ENCODE results near the gene CASKIN2. TPM values are rescaled to one million over a fixed set of nuclear protein-coding genes. Genes with fewer than 3 reads are reported as not detected.

Gene CASKIN2
- total RNA-seq, 5 donors from 2014 or later (not counting 1 experiment from before 2014, with no cell fraction given) = 0.28 to 0.88 (median 0.85) TPM

- CTCF ChIA-PET = interaction anchor here in 1 of 2 donors (0.6 kb wide), 1 partner anchor 169 kb away, joined by 4 read pairs; no protein-coding TSS in a partner anchor
- H3K4me1 Mint-ChIP-seq = peaks cover 0 to 5% (median 0%) of the 10 kb centered on the region in 3 donors
- H3K36me3 ChIP-seq (ENCODE audit: control insufficient read depth in 2 of 2, extremely low read depth in 1 of 2, insufficient read depth in 1 of 2, low read length in 1 of 2) = peaks cover 0 to 32% of the 10 kb centered on the region in 2 donors
- H3K9me3 ChIP-seq = no peaks in the 10 kb centered on the region
- no peak overlapping the region for H3K4me3 ChIP-seq (ENCODE audit: control insufficient read depth in 1 of 2, extremely low read depth in 1 of 2, low read length in 1 of 2)
- no peak overlapping the region for H3K4me3 Mint-ChIP-seq
- no peaks in the 10 kb centered on the region for H3K9me3 Mint-ChIP-seq
- POLR2A ChIA-PET = interaction anchor here in 1 of 2 donors (0.6 kb wide), 2 partner anchors 10 to 50 kb away, joined by 3 to 7 read pairs; no protein-coding TSS in a partner anchor
- no peaks in the 10 kb centered on the region for H3K27me3 ChIP-seq (replicated peaks in 1 of 2; ENCODE audit: control insufficient read depth in 2 of 2, extremely low read depth in 1 of 2, insufficient read depth in 2 of 2, low read length in 1 of 2)
- H3K4me1 ChIP-seq (ENCODE audit: control insufficient read depth in 1 of 2, extremely low read depth in 1 of 2, insufficient read depth in 2 of 2, low read length in 2 of 2) = no peaks in the 10 kb centered on the region
- DNase-seq (no peak), ATAC-seq (replicated peaks in 1 of 4) (no peak)
- no peak overlapping the region for H3K27ac ChIP-seq (ENCODE audit: low read length)
- no peaks in the 10 kb centered on the region for H3K27me3 Mint-ChIP-seq
- peaks cover 16% of the 10 kb centered on the region for H3K36me3 Mint-ChIP-seq
- no peak overlapping the region for H3K27ac Mint-ChIP-seq
- WGBS (ENCODE audit: insufficient coverage) = 90% methylated on average over 2 of the region's 6 CpGs
Observed at GRCh38 chr17:75474736-75475135, 40.6 kb downstream of the CASKIN2 start.

- 92% methylated on average over 2 of the region's 2 CpGs for WGBS (ENCODE audit: insufficient coverage)
- Histone ChIP-seq H3K27ac (ENCODE audit: low read length) (no peak overlapping the region), H3K27me3 (replicated peaks in 1 of 2; ENCODE audit: control insufficient read depth in 2 of 2, extremely low read depth in 1 of 2, insufficient read depth in 2 of 2, low read length in 1 of 2) (no peaks in the 10 kb centered on the region), H3K4me1 (ENCODE audit: control insufficient read depth in 1 of 2, extremely low read depth in 1 of 2, insufficient read depth in 2 of 2, low read length in 2 of 2) (no peaks in the 10 kb centered on the region), H3K4me3 (ENCODE audit: control insufficient read depth in 1 of 2, extremely low read depth in 1 of 2, low read length in 1 of 2) (no peak overlapping the region), H3K9me3 (no peaks in the 10 kb centered on the region), H3K36me3 (ENCODE audit: control insufficient read depth in 2 of 2, extremely low read depth in 1 of 2, insufficient read depth in 1 of 2, low read length in 1 of 2) (peaks cover 0 to 32% of the 10 kb centered on the region in 2 donors)
- ATAC-seq (replicated peaks in 1 of 4) (no peak), DNase-seq (no peak)
- Mint-ChIP-seq H3K4me3 (no peak overlapping the region), H3K9me3 (no peaks in the 10 kb centered on the region), H3K4me1 (peaks cover 0 to 5% (median 0%) of the 10 kb centered on the region in 3 donors), H3K27me3 (no peaks in the 10 kb centered on the region), H3K27ac (no peak overlapping the region), H3K36me3 (peaks cover 16% of the 10 kb centered on the region)
- ChIA-PET POLR2A (no interaction called here), CTCF (no interaction called here)
Observed at GRCh38 chr17:75473246-75473645, 42.1 kb downstream of the CASKIN2 start.

- Histone ChIP-seq H3K9me3 (no peaks in the 10 kb centered on the region), H3K4me3 (ENCODE audit: control insufficient read depth in 1 of 2, extremely low read depth in 1 of 2, low read length in 1 of 2) (no peak overlapping the region), H3K27ac (ENCODE audit: low read length) (no peak overlapping the region), H3K27me3 (replicated peaks in 1 of 2; ENCODE audit: control insufficient read depth in 2 of 2, extremely low read depth in 1 of 2, insufficient read depth in 2 of 2, low read length in 1 of 2) (no peaks in the 10 kb centered on the region), H3K36me3 (ENCODE audit: control insufficient read depth in 2 of 2, extremely low read depth in 1 of 2, insufficient read depth in 1 of 2, low read length in 1 of 2) (peaks cover 0 to 32% of the 10 kb centered on the region in 2 donors), H3K4me1 (ENCODE audit: control insufficient read depth in 1 of 2, extremely low read depth in 1 of 2, insufficient read depth in 2 of 2, low read length in 2 of 2) (no peaks in the 10 kb centered on the region)
- Mint-ChIP-seq H3K4me1 (peaks cover 0 to 11% (median 1%) of the 10 kb centered on the region in 3 donors), H3K27me3 (no peaks in the 10 kb centered on the region), H3K4me3 (no peak overlapping the region), H3K27ac (no peak overlapping the region), H3K9me3 (no peaks in the 10 kb centered on the region), H3K36me3 (peaks cover 19% of the 10 kb centered on the region)
- DNase-seq (no peak), ATAC-seq (replicated peaks in 1 of 4) (no peak)
- 100% methylated on average over 1 of the region's 4 CpGs for WGBS (ENCODE audit: insufficient coverage)
- CTCF ChIA-PET = interaction anchor here in 1 of 2 donors (0.5 kb wide), 1 partner anchor 39 kb away, joined by 3 read pairs; no protein-coding TSS in a partner anchor
- POLR2A ChIA-PET = no interaction called here
Observed at GRCh38 chr17:75472119-75472518, 43.2 kb downstream of the CASKIN2 start.

GRCh38 chr17:75471207-75471606 is 44.1 kb downstream of the CASKIN2 start:
- Mint-ChIP-seq H3K4me3 (no peak overlapping the region), H3K36me3 (peaks cover 15% of the 10 kb centered on the region), H3K4me1 (peaks cover 0 to 6% (median 1%) of the 10 kb centered on the region in 3 donors), H3K27ac (no peak overlapping the region), H3K9me3 (no peaks in the 10 kb centered on the region), H3K27me3 (no peaks in the 10 kb centered on the region)
- DNase-seq (no peak), ATAC-seq (replicated peaks in 1 of 4) (no peak)
- Histone ChIP-seq H3K4me3 (ENCODE audit: control insufficient read depth in 1 of 2, extremely low read depth in 1 of 2, low read length in 1 of 2) (no peak overlapping the region), H3K27ac (ENCODE audit: low read length) (no peak overlapping the region), H3K36me3 (ENCODE audit: control insufficient read depth in 2 of 2, extremely low read depth in 1 of 2, insufficient read depth in 1 of 2, low read length in 1 of 2) (peaks cover 0 to 29% of the 10 kb centered on the region in 2 donors), H3K27me3 (replicated peaks in 1 of 2; ENCODE audit: control insufficient read depth in 2 of 2, extremely low read depth in 1 of 2, insufficient read depth in 2 of 2, low read length in 1 of 2) (no peaks in the 10 kb centered on the region), H3K4me1 (ENCODE audit: control insufficient read depth in 1 of 2, extremely low read depth in 1 of 2, insufficient read depth in 2 of 2, low read length in 2 of 2) (no peaks in the 10 kb centered on the region), H3K9me3 (no peaks in the 10 kb centered on the region)
- POLR2A ChIA-PET = no interaction called here
- 96% methylated on average over 4 of the region's 6 CpGs for WGBS (ENCODE audit: insufficient coverage)
- CTCF ChIA-PET = no interaction called here

GRCh38 chr17:75468779-75469373 is 46.5 kb downstream of the CASKIN2 start:
- Mint-ChIP-seq H3K27ac (no peak overlapping the region), H3K4me1 (peaks cover 9 to 20% (median 11%) of the 10 kb centered on the region in 3 donors), H3K4me3 (no peak overlapping the region), H3K9me3 (no peaks in the 10 kb centered on the region), H3K27me3 (no peaks in the 10 kb centered on the region), H3K36me3 (peaks cover 18% of the 10 kb centered on the region)
- Histone ChIP-seq H3K36me3 (ENCODE audit: control insufficient read depth in 2 of 2, extremely low read depth in 1 of 2, insufficient read depth in 1 of 2, low read length in 1 of 2) (peaks cover 0 to 20% of the 10 kb centered on the region in 2 donors), H3K9me3 (no peaks in the 10 kb centered on the region), H3K27ac (ENCODE audit: low read length) (no peak overlapping the region), H3K4me1 (ENCODE audit: control insufficient read depth in 1 of 2, extremely low read depth in 1 of 2, insufficient read depth in 2 of 2, low read length in 2 of 2) (no peaks in the 10 kb centered on the region), H3K4me3 (ENCODE audit: control insufficient read depth in 1 of 2, extremely low read depth in 1 of 2, low read length in 1 of 2) (no peak overlapping the region), H3K27me3 (replicated peaks in 1 of 2; ENCODE audit: control insufficient read depth in 2 of 2, extremely low read depth in 1 of 2, insufficient read depth in 2 of 2, low read length in 1 of 2) (no peaks in the 10 kb centered on the region)
- POLR2A ChIA-PET = no interaction called here
- 94% methylated on average over 10 of the region's 13 CpGs for WGBS (ENCODE audit: insufficient coverage)
- CTCF ChIA-PET = interaction anchor here in 1 of 2 donors (0.7 kb wide), 1 partner anchor 59 kb away, joined by 4 read pairs; no protein-coding TSS in a partner anchor
- ATAC-seq (replicated peaks in 1 of 4) = no peak
- no peak for DNase-seq

- no peak overlapping the region for H3K4me3 ChIP-seq (ENCODE audit: control insufficient read depth in 1 of 2, extremely low read depth in 1 of 2, low read length in 1 of 2)
- no peaks in the 10 kb centered on the region for H3K27me3 ChIP-seq (replicated peaks in 1 of 2; ENCODE audit: control insufficient read depth in 2 of 2, extremely low read depth in 1 of 2, insufficient read depth in 2 of 2, low read length in 1 of 2)
- ChIA-PET POLR2A (interaction anchor here in 1 of 2 donors (0.6 kb wide), 1 partner anchor 248 kb away, joined by 3 read pairs; no protein-coding TSS in a partner anchor), CTCF (interaction anchor here in 1 of 2 donors (0.5 to 0.7 kb wide), 2 partner anchors 59 to 334 kb away, joined by 4 read pairs; no protein-coding TSS in a partner anchor)
- no peaks in the 10 kb centered on the region for H3K9me3 ChIP-seq
- peaks cover 0 to 17% of the 10 kb centered on the region in 2 donors for H3K36me3 ChIP-seq (ENCODE audit: control insufficient read depth in 2 of 2, extremely low read depth in 1 of 2, insufficient read depth in 1 of 2, low read length in 1 of 2)
- H3K27ac ChIP-seq (ENCODE audit: low read length) = no peak overlapping the region
- H3K9me3 Mint-ChIP-seq = no peaks in the 10 kb centered on the region
- peaks cover 14 to 26% (median 16%) of the 10 kb centered on the region in 3 donors for H3K4me1 Mint-ChIP-seq
- 94% methylated on average over 8 of the region's 8 CpGs for WGBS (ENCODE audit: insufficient coverage)
- H3K27me3 Mint-ChIP-seq = no peaks in the 10 kb centered on the region
- no peak overlapping the region for H3K27ac Mint-ChIP-seq
- no peak for ATAC-seq (replicated peaks in 1 of 4)
- DNase-seq = no peak
- peaks cover 18% of the 10 kb centered on the region for H3K36me3 Mint-ChIP-seq
- no peak overlapping the region for H3K4me3 Mint-ChIP-seq
- H3K4me1 ChIP-seq (ENCODE audit: control insufficient read depth in 1 of 2, extremely low read depth in 1 of 2, insufficient read depth in 2 of 2, low read length in 2 of 2) = no peaks in the 10 kb centered on the region
Observed at GRCh38 chr17:75468291-75468754, 47.0 kb downstream of the CASKIN2 start.
